Breast epithelium (tissue), 3 donors: Measurements from ENCODE around the gene PREP.

Experiments
- CTCF ChIP-seq, 3 donors: fragments of 450-650 bp; IDR thresholded peaks; one replicate each; pipeline ENCODE4 v1.5.1; 2016 to 2017; ENCODE audit warnings: antibody characterized with exemption in 3 of 3, mild to moderate bottlenecking in 3 of 3, moderate library complexity in 3 of 3
- POLR2A ChIP-seq: fragments of 450-650 bp; IDR thresholded peaks from one replicate; pipeline ENCODE4 v1.6.1; 2016; ENCODE audit warnings: antibody characterized with exemption, mild to moderate bottlenecking, moderate library complexity
- POLR2AphosphoS5 ChIP-seq, 3 donors: sonication (generic); formaldehyde crosslinking; IDR thresholded peaks; one replicate each; pipeline ENCODE4 v1.6.1; 2017; ENCODE audit warnings: antibody characterized with exemption in 3 of 3

- TF ChIP-seq CTCF (IDR thresholded peaks at IDR 0.05) = no peak
- TF ChIP-seq POLR2A = no peak
- no peak for TF ChIP-seq POLR2AphosphoS5 (IDR thresholded peaks at IDR 0.05)
Measured at GRCh38 chr6:105433723-105434122, 30.8 kb upstream of the PREP start.
